HTR-8/SVneo (cell line): ENCODE data around the gene DUS3L.
"Not testable (repeated sequence)": the region's sequence is repeated elsewhere in the genome, so short reads cannot be mapped to it uniquely, and the experiment has no call there.

Experiments
- DNase-seq: peaks from one replicate; pipeline ENCODE4 v3.0.0; 2011; ENCODE audit warnings: low spot score, mixed read lengths; ENCODE audit not compliant: insufficient read length
- FAIRE-seq: peaks from 2 replicates; lab custom pipeline; 2011; peaks lifted over from hg19 to GRCh38; lab: Jason Lieb, UNC

DUS3L gene

GRCh38 chr19:5800361-5801270, 9.7 kb upstream of the DUS3L start:
- FAIRE-seq: no peak
- DNase-seq: no peak

- DNase-seq (no peak), FAIRE-seq (no peak)
These were observed 8.6 kb upstream of the DUS3L start for GRCh38 chr19:5799247-5800241.

GRCh38 chr19:5798244-5798643, 7.3 kb upstream of the DUS3L start:
- no peak for FAIRE-seq
- DNase-seq: no peak

GRCh38 chr19:5795382-5795919, 4.5 kb upstream of the DUS3L start:
- no peak for FAIRE-seq
- no peak for DNase-seq

- DNase-seq (no peak), FAIRE-seq (no peak)
These were observed 2.2 kb upstream of the DUS3L start for GRCh38 chr19:5793188-5793587.

- FAIRE-seq: no peak
- DNase-seq: no peak
These were observed 1.3 kb upstream of the DUS3L start for GRCh38 chr19:5792224-5792623.

GRCh38 chr19:5789886-5790558, 941 bp downstream of the DUS3L start:
- DNase-seq (no peak), FAIRE-seq (no peak)

GRCh38 chr19:5789351-5789761, 1.6 kb downstream of the DUS3L start:
- no peak for DNase-seq
- FAIRE-seq: no peak

- no peak for FAIRE-seq
- DNase-seq: no peak
These were observed 2.5 kb downstream of the DUS3L start for GRCh38 chr19:5788422-5788821.

GRCh38 chr19:5787409-5788182, 3.4 kb downstream of the DUS3L start:
- FAIRE-seq (no peak), DNase-seq (no peak)

- no peak for FAIRE-seq
- DNase-seq: no peak
These were observed 4.2 kb downstream of the DUS3L start for GRCh38 chr19:5786593-5787408.

- DNase-seq (no peak), FAIRE-seq (no peak)
These were observed 5.5 kb downstream of the DUS3L start for GRCh38 chr19:5785423-5785822.

GRCh38 chr19:5784581-5785147, 6.3 kb downstream of the DUS3L start, which contains the start of gene PRR22:
PRR22 (minus strand) TSS chr19:5784746; CDS start chr19:5784660, 86 bp downstream.
- no peak for DNase-seq
- no peak for FAIRE-seq

GRCh38 chr19:5782945-5783919, 7.7 kb downstream of the DUS3L start:
- DNase-seq (no peak), FAIRE-seq (no peak)

- FAIRE-seq: no peak
- DNase-seq: no peak
These were observed 8.6 kb downstream of the DUS3L start for GRCh38 chr19:5782322-5782721.

GRCh38 chr19:5780916-5781315, 10.0 kb downstream of the DUS3L start:
- DNase-seq, FAIRE-seq: not testable (repeated sequence)

GRCh38 chr19:5778402-5778801, 12.6 kb downstream of the DUS3L start:
- DNase-seq: no peak
- FAIRE-seq: no peak
